Activated T-cell treated with anti-CD3 and anti-CD28 coated beads for 4 hours (primary cell): ENCODE measurements around the gene ZMIZ1.

Experiments
- DNase-seq: peaks from one replicate; pipeline ENCODE4 v3.0.0-alpha.2; 2020

Gene ZMIZ1

DNA sequence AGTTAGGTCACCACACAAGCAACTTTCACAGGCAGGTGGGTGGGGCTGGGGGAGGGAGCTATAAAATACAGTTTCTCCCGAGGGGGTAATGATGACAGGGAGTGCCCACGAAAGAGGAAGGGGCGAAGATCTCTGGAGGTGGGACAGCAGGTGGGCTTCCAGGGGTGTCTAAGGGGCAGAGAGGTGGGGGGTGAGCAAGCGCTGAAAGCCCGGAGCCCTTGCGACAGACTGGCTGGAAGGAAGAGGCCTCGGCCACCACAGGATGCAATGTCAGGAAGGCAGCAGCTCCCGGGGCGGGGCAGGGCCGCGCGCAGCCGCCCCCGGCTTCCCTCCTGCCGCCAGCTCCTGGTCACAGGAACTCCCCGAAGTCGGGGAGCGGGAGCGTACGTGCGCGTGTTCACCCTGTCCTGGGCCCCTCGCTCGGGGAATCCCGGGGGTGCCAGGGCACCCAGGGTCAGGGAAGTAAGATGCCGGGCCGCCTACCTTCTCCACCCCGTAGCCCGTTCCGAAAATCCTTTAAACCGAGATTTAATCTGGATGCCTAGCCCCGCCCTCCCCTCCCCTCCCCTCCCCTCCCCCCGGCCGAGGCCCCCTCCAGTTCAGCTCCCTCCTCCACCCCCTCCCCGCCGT lies 173.3 kb downstream of the ZMIZ1 start:
- no peak for DNase-seq

DNA sequence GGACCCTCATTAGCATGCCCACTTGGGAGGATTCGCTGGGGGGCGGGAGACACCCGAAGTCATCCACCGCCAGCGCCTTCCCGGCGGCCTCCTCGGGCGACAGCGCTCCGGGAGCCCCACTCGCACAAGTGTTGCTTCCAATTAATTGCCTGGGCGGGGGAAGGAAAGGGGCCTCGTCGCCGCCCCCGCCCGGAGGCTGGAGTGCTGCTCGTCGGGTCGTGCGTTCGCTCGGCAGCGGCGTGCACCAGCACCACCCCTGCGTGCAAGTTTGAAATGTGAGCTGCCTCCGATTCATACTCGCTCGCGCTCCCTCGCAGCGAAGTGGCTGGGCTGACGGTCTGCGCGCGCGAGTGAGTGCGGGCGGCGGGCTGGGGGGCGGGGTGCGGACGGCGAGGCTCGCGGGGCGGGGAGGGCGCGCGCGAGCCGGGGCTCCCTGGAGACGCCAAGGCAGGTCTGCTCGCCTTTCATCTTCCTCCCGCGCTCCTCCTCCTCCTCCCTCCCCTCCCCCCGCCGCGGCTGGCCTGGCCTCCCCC lies 173.9 kb downstream of the ZMIZ1 start:
- peak; percentile 35 for DNase-seq

DNA sequence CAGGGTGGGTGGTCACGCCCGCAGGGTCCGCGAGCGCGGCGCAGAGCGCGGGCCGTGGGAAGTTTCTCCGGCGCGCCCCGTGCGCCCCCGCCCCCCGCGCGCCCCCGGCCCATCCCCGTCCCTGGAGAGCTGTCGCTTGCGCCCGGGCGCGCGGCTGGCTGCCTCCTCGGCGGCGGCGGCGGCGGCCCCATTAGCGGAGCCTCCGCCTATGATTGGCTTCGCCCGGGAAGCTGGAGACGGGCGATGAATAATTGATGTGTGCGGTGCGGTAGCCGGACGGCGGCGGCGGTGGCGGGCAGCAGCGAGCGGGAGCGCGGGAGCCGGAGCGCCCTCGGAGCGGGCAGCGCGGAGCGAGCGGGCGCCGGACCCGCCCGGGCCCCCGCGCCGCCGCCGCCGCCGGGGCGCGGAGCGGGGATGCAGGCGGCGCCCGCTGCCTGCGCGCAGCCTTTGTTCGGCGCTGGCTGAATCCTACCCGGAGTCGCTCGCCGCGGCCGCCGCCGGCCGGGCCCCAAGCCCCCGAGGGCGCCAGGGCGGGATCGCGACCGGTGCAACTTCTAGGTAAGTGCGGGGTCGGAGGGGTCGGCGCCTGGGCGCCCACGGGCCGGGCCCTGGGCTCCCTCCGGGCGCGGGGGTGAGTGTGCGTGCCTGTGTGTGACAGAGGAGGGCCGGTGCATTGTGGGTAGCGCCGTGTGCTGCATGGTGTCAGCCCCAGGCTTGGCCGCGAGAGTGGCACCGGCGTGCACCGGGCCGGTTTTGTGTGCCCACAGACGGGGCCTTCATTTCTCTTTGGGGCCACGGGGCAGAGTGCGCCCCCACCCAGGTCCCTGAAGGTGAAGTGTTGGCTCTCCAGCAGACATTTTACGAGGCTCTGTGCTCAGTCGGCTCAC lies 174.7 kb downstream of the ZMIZ1 start:
- DNase-seq = peak; percentile 33

DNA sequence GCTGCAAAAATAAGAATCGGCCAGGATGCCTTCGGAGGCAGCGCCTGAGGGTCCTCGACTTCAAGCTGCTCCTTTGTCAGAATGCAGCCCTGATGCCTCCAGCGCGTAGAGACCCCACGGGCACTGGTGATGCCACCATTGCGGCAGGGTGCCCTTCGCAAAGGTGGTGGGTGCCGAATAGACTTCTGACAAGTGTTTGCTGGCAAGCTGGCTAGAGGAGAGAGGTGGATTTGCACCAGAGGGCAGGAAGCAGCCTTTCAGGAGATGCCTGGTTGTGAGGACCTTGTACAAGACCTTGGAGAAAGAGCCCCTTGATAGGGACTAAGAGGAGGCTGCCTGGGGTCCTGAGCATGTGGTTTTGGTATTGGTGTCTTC lies 175.3 kb downstream of the ZMIZ1 start:
- no peak for DNase-seq

DNA sequence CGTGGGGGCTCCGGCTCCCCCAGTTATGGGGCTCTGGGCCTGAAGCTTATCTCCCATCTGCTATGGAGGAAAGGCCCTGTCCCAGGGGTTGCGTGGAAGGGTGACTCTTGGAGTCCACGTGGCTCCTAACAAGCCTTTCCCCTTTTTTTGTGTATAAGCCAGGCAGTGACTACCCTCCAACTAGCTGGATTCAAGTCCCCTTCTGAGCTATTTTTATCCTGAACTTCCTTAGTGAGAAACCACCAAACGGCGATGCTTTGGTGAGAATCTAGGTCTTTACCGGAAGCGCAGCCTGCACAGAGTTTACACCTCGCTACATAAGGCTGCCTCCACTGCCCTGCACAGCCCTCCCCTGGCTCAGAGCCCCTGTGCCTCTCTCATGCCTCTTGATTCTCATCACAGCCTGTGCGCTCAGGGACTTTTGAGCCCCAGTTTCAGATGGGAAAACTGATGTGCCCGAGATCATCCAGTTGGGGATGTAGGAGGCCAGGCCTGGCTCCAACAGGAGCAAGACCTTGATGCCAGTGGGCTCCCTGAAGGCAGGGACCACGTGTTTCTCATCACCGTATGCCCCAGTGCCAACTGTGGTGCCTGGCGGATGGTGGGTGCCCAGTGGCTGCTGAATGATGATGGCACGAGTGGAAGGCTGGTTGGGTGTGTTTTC lies 176.2 kb downstream of the ZMIZ1 start:
- DNase-seq = no peak

DNA sequence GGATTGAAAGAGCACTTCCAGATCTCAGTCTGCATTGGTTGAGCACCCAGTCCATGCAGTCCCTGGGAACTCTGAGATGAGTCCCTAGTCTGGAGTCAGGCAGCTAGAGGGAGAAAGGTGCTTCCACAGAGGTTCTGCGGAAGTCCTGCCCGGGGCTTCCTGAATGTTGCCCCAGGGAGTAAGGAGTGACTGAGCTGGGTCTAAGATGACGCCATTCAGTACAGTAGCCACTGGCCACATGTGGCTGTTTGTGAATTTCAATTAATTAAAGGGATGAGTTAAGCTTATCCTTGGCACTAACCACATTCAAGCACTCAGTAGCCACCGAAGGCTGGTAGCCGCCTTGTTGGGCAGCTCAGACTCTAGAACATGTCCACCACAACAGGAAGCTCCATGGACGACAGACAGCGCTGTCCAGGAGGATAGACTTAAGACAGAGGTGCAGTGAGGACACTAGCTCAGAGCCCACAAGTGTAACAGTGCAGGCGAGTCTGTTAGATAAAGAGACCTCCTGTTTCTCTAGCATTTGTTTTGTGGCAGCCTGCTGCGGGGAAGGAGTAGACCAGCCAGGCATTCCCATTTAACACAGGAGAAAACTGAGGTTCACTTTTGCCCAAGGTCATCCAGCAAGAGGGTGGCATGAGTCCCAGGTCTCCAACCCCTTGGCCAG lies 176.9 kb downstream of the ZMIZ1 start:
- DNase-seq = no peak

DNA sequence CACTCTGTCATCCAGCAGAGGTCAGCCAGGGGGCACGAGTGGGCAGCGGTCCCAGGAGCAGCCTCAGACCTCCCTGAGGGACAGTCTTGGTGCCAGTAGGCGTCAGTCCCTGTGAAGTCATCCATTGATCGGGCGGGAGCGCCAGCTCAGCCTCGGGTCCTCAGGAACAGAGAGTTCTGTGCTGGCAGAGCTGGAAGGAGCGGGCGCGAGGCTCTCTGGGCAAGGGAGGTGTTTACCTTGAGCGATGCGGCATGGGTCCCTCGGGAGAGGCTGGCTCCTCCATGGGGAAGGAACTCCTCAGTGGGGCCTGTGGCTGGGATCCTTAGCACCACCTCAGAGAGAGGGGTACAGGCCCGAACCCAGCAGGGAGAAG lies 177.4 kb downstream of the ZMIZ1 start:
- no peak for DNase-seq

DNA sequence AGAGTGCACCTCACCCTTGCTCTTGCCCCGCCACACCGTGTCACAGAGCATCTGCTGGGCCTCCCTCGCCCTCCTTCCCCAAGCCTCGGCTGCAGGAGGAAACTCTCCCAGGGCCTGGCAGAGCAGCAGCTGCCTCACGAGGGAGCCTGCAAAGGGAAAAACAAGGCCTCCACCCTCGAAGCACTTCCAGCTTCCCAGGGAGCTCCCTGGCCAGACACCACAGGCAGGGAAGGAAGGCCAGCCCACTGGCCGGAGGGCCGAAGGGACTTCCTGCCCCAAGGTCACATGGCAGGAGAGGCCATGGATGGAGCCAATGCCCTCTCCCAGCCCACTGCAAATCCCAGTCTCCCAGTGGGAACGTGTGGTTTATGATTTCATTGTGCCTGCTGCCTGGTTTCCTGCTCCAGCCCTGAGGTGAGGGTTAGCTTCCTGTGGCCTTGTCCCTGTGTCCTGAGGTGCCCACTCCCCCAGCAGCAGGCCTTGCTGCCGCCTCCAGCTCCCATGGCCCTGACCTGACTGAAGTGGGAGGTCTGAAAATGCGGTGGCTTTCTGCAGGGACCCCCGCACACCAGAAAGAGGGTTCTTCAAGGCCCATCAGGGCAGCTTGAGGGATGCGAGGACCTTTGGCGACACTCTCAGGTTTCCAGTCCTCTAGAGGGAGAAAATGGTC lies 178.0 kb downstream of the ZMIZ1 start:
- no peak for DNase-seq

DNA sequence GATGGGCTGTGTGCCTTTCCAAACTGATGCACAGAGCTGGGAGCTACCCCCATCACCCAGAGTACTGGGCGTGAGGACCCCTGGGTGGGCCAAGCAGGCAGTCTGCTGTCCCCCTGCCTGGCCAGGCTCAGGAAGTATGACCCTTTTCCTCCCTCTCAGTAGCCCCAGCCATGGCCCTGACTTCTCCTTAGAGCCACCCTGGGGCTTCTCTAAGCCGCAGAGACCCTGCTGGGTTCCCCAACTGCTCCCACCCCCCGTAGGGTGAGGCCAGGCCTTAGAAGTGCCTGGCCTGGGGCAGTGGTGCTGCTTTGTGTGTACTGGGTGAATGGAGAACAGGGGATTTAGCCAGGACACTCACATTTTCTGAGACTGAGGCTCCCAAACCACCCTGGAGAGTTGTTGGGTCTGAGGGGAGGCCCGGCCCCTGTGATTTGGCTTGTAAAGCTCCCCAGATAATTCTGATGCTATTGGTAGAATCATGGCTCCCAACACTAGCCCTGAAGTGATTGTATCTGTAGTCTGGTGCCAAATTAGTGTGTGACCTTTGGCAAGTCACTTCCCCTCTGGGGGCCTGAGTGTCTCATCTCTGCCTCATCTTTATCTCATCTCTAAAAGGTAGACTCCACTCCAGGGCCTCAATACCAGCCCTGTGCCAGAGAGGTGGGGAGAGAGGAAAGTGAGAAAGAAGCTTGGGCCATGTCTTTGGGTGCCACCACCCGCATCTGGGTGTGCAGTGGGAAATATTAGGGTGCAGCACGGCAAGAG lies 178.8 kb downstream of the ZMIZ1 start:
- DNase-seq = no peak

DNA sequence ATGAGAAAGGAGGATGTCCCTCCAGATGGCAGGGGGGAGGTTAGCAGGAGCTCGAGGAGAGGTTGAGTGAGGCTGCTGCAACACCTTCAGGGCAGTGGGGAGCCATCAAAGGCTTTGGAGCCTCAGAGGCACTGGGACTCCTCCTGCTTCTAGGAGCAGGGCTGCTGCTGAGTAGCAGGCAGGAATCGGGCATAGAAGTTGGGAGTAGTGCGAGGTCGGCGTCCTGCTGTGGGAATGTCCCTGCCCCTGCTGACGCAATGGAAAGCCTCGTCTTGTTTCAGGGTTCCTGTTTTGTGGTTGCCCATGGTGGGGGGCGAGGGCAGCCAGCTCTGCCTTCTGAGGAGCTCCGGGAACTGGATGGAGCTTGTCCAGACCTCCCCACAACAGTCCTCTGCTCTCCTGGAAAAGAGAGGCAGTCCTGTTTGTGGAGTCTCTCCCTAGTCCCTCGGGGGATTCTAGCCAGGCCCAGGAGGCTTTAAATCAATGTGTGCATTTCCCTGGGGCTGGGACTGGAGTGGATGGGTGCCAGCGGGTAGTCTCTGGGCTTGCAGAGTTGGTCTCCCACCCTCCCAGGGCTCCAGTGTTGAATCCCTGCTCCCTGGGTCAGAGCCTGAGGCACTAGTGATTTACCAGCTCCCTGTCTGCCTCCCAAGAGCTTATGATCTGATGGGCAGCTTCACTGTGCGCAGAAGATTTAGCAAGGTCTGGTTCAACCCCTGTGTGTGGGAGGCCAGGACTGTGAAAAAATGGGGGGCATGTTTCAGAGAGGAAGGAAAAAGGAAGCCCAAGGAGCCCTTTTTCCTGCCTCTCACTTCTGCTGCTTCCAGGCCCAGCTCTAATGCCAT lies 179.8 kb downstream of the ZMIZ1 start:
- DNase-seq = no peak

DNA sequence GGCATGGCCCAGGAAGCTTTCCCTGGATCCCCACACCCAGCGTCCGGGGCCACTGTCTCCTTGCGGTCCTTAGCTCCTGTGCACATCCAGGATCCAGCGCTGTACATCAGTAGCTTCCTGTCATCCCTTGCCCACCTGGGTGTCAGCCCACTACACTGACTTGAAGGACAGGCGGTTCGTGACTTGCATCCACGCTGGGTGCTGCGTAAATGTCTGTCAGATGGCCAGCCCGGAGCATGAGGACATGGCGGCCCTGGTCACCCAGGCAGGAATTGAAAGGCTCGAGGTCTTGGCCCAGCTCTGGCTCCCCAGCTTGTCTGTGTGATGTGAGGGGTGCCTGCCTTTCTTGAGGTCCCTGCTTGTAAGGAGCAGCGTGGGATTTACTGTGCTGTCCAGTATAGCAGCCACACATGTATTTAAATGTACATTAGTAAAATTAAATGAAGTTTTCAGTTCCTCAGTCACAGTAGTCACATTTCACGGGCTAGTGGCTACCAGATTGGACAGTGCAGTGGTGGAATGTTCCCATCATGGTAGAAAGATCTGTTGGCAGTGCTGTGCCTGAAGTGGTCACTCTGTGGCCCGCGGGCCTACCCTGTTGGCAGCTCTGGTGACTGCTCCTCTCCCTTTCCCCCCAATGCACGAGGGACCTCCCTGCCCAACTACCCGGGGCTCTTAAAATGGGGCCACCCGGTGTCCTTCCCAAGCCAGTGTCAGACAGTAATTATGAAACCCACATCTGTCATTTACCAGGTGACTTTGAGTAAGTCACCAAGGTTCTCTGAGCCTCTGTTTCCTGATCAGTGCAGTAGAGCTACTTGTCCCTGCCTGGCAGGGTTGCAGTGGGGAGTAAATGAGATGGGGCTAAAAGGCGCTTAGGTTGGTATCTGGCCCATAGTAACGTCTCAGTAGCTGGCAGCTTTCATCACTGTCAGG lies 180.7 kb downstream of the ZMIZ1 start:
- DNase-seq = no peak

DNA sequence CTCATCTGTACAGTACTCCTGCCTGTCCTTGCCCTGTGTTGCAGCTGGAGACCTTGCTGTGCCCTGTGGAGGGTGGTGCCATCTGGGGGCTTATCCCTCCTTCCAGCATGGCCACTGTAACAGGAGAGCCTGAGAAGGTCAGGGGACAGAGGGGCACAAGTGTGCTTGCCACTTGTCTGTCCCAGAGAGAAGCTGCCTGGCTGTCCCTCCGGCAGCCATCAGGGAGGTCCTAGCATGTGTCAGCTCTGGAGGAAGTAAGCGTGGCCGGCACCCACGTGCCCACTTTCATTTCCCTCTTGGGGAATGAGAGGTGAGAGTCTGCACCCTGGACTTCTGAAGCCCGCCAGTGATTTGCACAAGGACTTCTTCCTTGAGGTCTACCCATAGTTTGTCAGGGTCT lies 181.5 kb downstream of the ZMIZ1 start:
- DNase-seq = no peak

DNA sequence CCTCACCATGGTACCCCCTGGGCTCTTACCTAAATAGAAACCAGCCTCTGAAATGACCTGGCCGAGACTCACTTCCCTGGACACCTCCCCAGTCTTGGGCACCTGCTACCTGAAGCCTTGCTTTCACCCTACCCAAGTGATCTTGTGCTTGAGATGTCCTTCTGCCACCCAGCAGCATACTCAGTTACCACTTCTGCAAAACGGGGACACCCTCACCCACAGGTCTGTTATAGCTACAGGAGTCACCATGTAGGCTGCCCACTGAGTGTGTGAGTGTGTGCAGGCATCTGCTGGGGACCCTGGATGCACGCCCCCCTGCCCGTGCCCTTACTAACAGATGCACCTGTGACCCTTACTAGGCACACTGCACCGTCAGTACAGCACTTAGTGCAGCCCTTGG lies 183.7 kb downstream of the ZMIZ1 start:
- no peak for DNase-seq

DNA sequence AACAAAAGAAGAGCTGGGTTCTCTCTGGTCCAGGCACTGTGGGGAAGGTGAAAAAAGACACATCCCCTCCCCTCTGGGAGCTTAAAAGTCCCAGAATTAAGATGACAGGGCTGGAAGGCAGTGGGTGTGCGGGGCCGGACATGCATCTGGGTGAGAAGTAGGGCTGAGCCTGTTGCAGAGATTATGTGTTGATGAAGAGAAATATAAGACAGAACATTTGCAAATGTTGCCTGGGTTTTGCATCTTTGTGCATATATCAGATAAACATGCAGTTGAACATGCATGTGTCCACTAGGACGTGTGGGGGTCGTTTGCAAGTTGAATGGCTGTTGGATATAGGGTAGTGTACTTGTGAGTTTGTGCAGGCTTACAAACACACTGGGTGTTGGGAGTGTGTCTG lies 184.2 kb downstream of the ZMIZ1 start:
- no peak for DNase-seq

DNA sequence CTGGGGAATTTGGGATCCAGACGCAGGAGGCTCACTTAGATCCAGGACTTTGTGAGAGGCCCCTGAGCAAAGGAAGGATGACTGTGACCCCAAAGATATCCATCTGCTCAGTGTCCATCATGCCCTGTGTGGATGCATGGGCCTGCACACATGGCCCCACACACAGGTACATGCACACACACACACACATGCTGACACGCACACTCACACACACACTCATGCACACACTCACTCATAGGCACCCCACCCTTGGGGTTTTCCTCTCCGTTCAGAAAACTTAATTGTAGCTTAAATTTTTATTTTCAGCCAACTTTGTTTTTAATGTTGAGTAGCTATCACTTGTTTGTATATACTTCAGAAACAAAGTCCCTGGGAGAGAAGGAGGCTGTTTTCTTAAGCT lies 184.9 kb downstream of the ZMIZ1 start:
- no peak for DNase-seq

DNA sequence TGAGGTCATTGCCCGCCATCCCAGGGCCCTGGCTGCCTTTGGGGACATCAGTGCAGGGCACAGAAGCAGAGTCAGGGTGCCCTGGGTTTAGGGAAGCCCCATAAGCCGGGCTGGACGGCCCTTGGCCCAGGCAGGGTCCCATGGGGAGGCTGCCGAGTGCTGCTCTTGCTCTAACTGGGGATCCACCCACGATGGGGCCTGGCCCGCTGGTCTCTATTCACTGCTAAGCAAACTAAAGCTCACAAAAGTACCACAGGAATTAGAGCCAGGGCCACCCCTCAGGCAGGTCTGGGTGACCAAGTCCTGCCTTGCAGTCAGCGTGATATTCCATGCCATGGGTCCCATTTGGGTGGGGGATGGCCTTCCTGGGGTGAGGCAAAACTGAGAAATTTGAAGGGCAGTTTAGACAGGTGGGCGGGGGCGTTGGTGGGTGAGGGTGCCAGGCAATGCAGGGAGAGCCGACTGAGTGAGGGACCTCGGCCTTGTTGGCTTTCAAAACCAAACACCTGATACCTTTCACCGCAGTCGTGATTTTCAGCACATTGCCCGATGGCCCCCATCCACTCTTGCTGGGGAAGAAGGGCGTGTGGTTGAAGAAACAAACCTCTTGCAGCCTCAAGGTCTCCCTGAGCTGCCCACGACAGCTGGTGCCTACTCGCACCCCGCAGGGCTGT lies 185.7 kb downstream of the ZMIZ1 start:
- DNase-seq = no peak

DNA sequence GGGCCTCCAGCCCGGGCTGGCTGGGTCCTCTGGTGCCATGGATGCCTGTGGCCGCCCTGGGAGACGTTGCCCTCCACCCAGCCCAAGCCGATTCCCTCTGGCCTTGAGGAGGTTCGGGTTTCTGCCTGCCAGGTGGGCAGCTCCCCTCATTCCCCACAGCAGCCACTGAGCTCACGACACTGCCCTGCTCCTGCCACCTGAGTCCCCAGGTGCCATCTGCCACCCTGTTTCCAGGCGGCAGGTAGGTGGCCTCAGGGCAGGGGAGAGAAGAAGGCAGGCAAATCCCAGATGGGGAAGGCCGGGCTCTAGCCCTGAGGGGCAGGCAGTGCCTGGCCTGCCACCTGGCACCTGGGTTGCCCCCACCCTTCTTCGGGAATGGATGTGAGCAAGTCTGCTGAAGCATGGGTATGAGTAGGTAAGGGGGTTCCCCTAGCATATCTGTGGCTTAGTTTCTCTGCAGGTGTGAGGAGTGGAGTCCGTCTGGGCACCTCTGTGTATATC lies 186.3 kb downstream of the ZMIZ1 start:
- no peak for DNase-seq

DNA sequence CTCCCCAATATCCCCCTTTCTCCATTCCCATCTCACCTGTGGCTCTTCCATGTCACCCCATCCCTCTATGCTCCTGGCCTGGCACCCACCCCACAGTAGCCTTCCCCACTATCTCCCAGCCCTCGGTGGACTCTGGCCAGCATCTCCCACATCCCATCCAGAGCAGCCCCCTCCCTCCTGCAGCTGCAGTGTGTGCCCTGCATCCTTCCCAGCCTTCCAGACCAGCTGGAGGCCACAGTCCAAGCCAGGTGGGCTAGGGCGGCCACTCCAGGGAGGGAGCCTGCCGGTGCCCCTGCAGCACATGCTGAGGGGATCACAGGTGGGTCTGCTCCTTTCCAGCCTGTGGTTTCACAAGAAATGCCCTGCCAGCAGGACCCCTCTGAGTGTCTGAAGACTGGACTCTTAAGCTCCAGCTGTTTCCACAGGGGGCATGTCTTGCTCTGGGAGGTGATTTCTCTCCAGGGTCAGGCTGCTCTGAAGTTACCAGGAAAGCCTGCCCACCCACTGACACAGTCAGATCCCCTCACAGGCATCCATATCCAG lies 187.6 kb downstream of the ZMIZ1 start:
- no peak for DNase-seq

DNA sequence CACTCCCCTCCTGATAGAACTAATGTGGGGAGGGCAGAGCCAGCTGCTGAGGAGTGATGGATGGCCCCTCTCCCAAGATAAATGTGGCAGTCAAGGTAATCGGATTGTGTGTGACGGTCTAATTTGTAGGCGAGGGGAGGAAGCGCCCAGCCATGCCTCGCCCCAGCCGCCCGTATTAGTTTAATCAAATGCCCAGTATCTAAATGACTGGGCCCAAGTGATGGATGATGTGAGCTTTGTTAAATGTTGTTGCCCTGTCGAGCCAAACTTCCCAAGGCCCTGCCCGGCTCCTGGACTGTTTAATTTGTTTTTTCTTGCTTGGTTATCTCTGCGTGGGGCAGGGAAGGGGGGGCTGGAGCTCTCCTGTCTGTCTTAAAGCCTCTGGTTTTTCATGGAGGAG lies 190.1 kb downstream of the ZMIZ1 start:
- DNase-seq = no peak
